ENCODE data around the gene PRKCZ. TPM values are rescaled to one million over a fixed set of nuclear protein-coding genes. Genes with fewer than 3 reads are reported as not detected.

The PRKCZ gene
- total RNA-seq, 1 donor from 2014 or later, result 120 TPM

- Mint-ChIP-seq H3K9me3 (ENCODE audit: unreplicated experiment) (peaks cover 3% of the 10 kb centered on the region), H3K4me3 (ENCODE audit: unreplicated experiment) (peak overlapping the region; percentile 67), H3K36me3 (ENCODE audit: unreplicated experiment) (no peaks in the 10 kb centered on the region), H3K27ac (ENCODE audit: unreplicated experiment) (peak overlapping the region; percentile 17), H3K27me3 (ENCODE audit: unreplicated experiment) (peaks cover 15% of the 10 kb centered on the region), H3K4me1 (ENCODE audit: low read depth, unreplicated experiment) (peaks cover 18% of the 10 kb centered on the region)
- no peak for DNase-seq
- TF ChIP-seq, protein P1, sequence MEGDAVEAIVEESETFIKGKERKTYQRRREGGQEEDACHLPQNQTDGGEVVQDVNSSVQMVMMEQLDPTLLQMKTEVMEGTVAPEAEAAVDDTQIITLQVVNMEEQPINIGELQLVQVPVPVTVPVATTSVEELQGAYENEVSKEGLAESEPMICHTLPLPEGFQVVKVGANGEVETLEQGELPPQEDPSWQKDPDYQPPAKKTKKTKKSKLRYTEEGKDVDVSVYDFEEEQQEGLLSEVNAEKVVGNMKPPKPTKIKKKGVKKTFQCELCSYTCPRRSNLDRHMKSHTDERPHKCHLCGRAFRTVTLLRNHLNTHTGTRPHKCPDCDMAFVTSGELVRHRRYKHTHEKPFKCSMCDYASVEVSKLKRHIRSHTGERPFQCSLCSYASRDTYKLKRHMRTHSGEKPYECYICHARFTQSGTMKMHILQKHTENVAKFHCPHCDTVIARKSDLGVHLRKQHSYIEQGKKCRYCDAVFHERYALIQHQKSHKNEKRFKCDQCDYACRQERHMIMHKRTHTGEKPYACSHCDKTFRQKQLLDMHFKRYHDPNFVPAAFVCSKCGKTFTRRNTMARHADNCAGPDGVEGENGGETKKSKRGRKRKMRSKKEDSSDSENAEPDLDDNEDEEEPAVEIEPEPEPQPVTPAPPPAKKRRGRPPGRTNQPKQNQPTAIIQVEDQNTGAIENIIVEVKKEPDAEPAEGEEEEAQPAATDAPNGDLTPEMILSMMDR (IDR thresholded peaks at IDR 0.05; ENCODE audit: partially characterized antibody, unreplicated experiment), result no peak
These were observed 84.0 kb downstream of the PRKCZ start for GRCh38 chr1:2134266-2134620.

- H3K27ac Mint-ChIP-seq (ENCODE audit: unreplicated experiment), result no peak overlapping the region
- no peaks in the 10 kb centered on the region for H3K36me3 Mint-ChIP-seq (ENCODE audit: unreplicated experiment)
- H3K4me1 Mint-ChIP-seq (ENCODE audit: low read depth, unreplicated experiment), result peaks cover 17% of the 10 kb centered on the region
- peaks cover 15% of the 10 kb centered on the region for H3K27me3 Mint-ChIP-seq (ENCODE audit: unreplicated experiment)
- DNase-seq, result no peak
- TF ChIP-seq, protein P1 (IDR thresholded peaks at IDR 0.05; ENCODE audit: partially characterized antibody, unreplicated experiment), result no peak
- peak overlapping the region; percentile 67 for H3K4me3 Mint-ChIP-seq (ENCODE audit: unreplicated experiment)
- H3K9me3 Mint-ChIP-seq (ENCODE audit: unreplicated experiment), result peaks cover 3% of the 10 kb centered on the region
These were observed 84.6 kb downstream of the PRKCZ start for GRCh38 chr1:2134621-2135307.

GRCh38 chr1:2135441-2135841, 85.2 kb downstream of the PRKCZ start:
- no peak overlapping the region for H3K27ac Mint-ChIP-seq (ENCODE audit: unreplicated experiment)
- TF ChIP-seq, protein P1 (IDR thresholded peaks at IDR 0.05; ENCODE audit: partially characterized antibody, unreplicated experiment), result no peak

DNA sequence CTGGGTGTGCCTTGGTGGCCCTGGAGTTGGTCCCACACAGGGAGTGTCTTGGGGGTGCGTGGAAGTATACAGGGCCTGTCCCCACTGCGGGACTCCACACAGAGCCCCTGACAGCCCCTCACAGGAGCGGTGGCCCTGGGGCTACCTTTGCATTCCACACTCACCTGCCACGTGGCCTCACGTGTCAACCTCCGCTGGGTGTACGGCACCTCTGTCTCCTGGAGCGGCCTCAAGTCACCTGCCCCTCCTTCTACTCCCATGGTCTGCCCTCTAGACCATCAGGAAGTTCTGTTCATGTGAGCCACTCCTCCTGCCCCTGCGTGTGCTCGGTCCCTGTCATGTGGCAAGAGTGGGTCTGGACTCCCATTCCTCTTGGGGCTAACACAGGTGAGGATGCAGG, 85.7 kb downstream of the PRKCZ start:
- Mint-ChIP-seq H3K4me1 (ENCODE audit: low read depth, unreplicated experiment) (peaks cover 17% of the 10 kb centered on the region), H3K4me3 (ENCODE audit: unreplicated experiment) (no peak overlapping the region), H3K36me3 (ENCODE audit: unreplicated experiment) (no peaks in the 10 kb centered on the region), H3K27ac (ENCODE audit: unreplicated experiment) (no peak overlapping the region), H3K9me3 (ENCODE audit: unreplicated experiment) (peaks cover 5% of the 10 kb centered on the region), H3K27me3 (ENCODE audit: unreplicated experiment) (peaks cover 13% of the 10 kb centered on the region)
- DNase-seq, result no peak
- TF ChIP-seq, protein P1 (IDR thresholded peaks at IDR 0.05; ENCODE audit: partially characterized antibody, unreplicated experiment), result no peak

More at GRCh38 chr1:2135441-2135841, 85.2 kb downstream of the PRKCZ start:
- Mint-ChIP-seq H3K27me3 (ENCODE audit: unreplicated experiment) (peaks cover 16% of the 10 kb centered on the region), H3K36me3 (ENCODE audit: unreplicated experiment) (no peaks in the 10 kb centered on the region), H3K4me1 (ENCODE audit: low read depth, unreplicated experiment) (peaks cover 17% of the 10 kb centered on the region), H3K4me3 (ENCODE audit: unreplicated experiment) (no peak overlapping the region), H3K9me3 (ENCODE audit: unreplicated experiment) (peaks cover 5% of the 10 kb centered on the region)
- DNase-seq, result no peak

DNA sequence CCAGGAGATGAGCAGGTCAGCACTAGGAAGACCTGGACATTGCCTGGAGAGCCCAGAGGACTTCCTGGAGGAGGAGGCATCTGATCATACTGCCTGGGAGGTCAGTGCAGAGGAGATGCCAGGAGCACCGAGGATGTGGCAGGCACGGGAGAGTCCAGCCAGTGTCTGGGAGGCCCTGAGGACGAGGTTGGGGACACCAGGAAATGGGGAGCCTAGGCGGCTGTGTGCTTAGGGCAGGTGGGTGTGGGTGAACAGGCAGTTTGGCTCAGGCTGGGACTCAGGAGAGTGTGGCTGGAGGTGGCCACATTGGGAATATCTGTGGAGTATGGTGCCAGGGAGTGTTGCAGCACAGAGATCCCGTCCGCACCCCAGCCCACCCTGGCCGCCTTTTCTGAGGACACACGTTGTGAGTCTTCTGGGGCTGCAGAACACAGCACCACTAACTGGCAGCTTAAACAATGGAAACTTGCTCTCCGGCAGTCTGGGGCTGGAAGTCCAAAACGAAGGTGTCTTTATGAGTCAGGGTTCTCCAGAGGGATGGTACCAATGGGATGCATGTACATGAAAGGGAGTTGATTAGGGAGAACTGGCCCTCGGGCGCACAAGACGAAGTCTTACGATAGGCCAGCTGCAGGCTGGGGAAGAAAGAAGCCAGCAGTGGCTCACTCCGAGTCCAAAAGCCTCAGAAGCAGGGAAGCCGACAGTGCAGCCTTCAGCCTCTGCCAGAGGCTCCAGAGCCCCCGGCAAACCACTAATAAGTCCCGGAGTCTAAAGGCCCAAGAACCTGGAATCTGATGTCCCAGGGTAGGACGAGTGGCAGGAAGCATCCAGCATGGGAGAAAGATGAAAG, 86.4 kb downstream of the PRKCZ start:
- Mint-ChIP-seq H3K4me3 (ENCODE audit: unreplicated experiment) (no peak overlapping the region), H3K4me1 (ENCODE audit: low read depth, unreplicated experiment) (peaks cover 17% of the 10 kb centered on the region), H3K36me3 (ENCODE audit: unreplicated experiment) (no peaks in the 10 kb centered on the region), H3K27me3 (ENCODE audit: unreplicated experiment) (peaks cover 13% of the 10 kb centered on the region), H3K27ac (ENCODE audit: unreplicated experiment) (no peak overlapping the region), H3K9me3 (ENCODE audit: unreplicated experiment) (peaks cover 5% of the 10 kb centered on the region)
- no peak for DNase-seq
- TF ChIP-seq, protein P1 (IDR thresholded peaks at IDR 0.05; ENCODE audit: partially characterized antibody, unreplicated experiment), result no peak

Data from glutamatergic neuron (in vitro differentiated cells).